Panc1 (cell line): Measurements from ENCODE around the gene FAM228A. TPM values are rescaled to one million over a fixed set of nuclear protein-coding genes. Genes with fewer than 3 reads are reported as not detected.

Source experiments
- ATAC-seq: fragments of 200-7000 bp; cut with Tn5 transposase; 2 replicates; pipeline ENCODE4 v1.9.1; 2020; ENCODE audit warnings: mild to moderate bottlenecking, moderate library complexity
- BruUV-seq: library from RNA; stranded (reverse); fragments of 400-500 nt; replicated peaks from 2 replicates; lab custom pipeline; 2021; lab: Mats Ljungman, UMichigan
- CTCF ChIA-PET: fragments of 300-600 bp; sonication (Branson Sonifier 250); formaldehyde crosslinking; loops from one replicate; lab custom pipeline; 2022; ENCODE audit warnings: antibody characterized with exemption; lab: Charles Lee
- POLR2A ChIA-PET: fragments of 300-600 bp; sonication (Branson Sonifier 250); formaldehyde crosslinking; loops from one replicate; lab custom pipeline; 2022; ENCODE audit warnings: antibody characterized with exemption; lab: Charles Lee
- DNase-seq: peaks from one replicate; pipeline ENCODE4 v3.0.0-alpha.2; 2010; ENCODE audit warnings: low read depth, low spot score
- H3K27ac ChIP-seq: 2 replicates; pipeline ENCODE4 v1.5.1; 2011; ENCODE audit warnings: mild to moderate bottlenecking, low read length, inconsistent platforms
- H3K27me3 ChIP-seq: fragments of 200-500 bp; sonication (Bioruptor generic); 2 replicates; pipeline ENCODE4 v1.6.0; 2014; ENCODE audit warnings: low read length, inconsistent platforms; ENCODE audit not compliant: control insufficient read depth, insufficient read depth
- H3K36me3 ChIP-seq: fragments of 200-500 bp; sonication (Bioruptor generic); 2 replicates; pipeline ENCODE4 v1.5.1; 2014; ENCODE audit warnings: inconsistent platforms, mild to moderate bottlenecking, low read length, moderate library complexity; ENCODE audit not compliant: control insufficient read depth, insufficient read depth
- H3K4me1 ChIP-seq: 2 replicates; pipeline ENCODE4 v1.5.1; 2011; ENCODE audit warnings: inconsistent platforms, mild to moderate bottlenecking, low read length, moderate library complexity; ENCODE audit not compliant: control insufficient read depth, insufficient read depth
- H3K4me3 ChIP-seq, 2 experiments: 2 replicates each; pipeline ENCODE4 v1.5.1; 2011 to 2012; ENCODE audit warnings: low read depth in 2 of 2, low read length in 2 of 2, mild to moderate bottlenecking in 2 of 2, inconsistent platforms in 1 of 2, moderate library complexity in 1 of 2
- H3K9me3 ChIP-seq: fragments of 200-500 bp; sonication (Bioruptor generic); 2 replicates; pipeline ENCODE4 v1.5.1; 2014; ENCODE audit warnings: low read depth, mild to moderate bottlenecking, inconsistent platforms, low read length, moderate library complexity; ENCODE audit not compliant: control insufficient read depth, insufficient read depth
- POLR2AphosphoS5 ChIP-seq: IDR thresholded peaks from 2 replicates; pipeline ENCODE4 v1.6.1; 2012; ENCODE audit warnings: mild to moderate bottlenecking, low read depth, low read length, moderate library complexity
- SIN3A ChIP-seq: IDR thresholded peaks from 2 replicates; pipeline ENCODE4 v1.6.1; 2012; ENCODE audit warnings: low read depth, mild to moderate bottlenecking, low read length, moderate library complexity, borderline replicate concordance; ENCODE audit not compliant: insufficient read depth
- TCF7L2 ChIP-seq: IDR thresholded peaks from 2 replicates; pipeline ENCODE4 v1.6.1; 2011; ENCODE audit warnings: mild to moderate bottlenecking, low read depth, low read length, inconsistent platforms
- in situ Hi-C: cut with HindIII; loops from 2 replicates; pipeline ENCODE4 v1.10.0; 2016; ENCODE audit warnings: low sequenced_read_pairs, low pct_unique_long_range_greater_than_20kb
- intact Hi-C: fragments of 100-400 bp; cut with micrococcal nuclease; formaldehyde crosslinking; loops from one replicate; pipeline ENCODE4 v1.10.0; 2022; ENCODE audit not compliant: unreplicated experiment
- total RNA-seq: library from RNA; stranded (reverse); gene quantifications from one replicate; pipeline ENCODE4 v1.2.1, GENCODE V29; 2021; ENCODE audit not compliant: unreplicated experiment
- TF ChIP-seq, protein P1 (sequence below): fragments of 450-650 bp; IDR thresholded peaks from 2 replicates; pipeline ENCODE4 v1.5.1; 2017; ENCODE audit warnings: mild to moderate bottlenecking
- TF ChIP-seq, protein P2 (sequence below), 2 experiments: IDR thresholded peaks; 2 replicates each; pipeline ENCODE4 v1.6.1; 2011 to 2012; ENCODE audit warnings: low read depth in 2 of 2, control low read depth in 1 of 2, low read length in 1 of 2, mild to moderate bottlenecking in 1 of 2, moderate library complexity in 1 of 2; ENCODE audit not compliant: insufficient read depth in 1 of 2

FAM228A gene
- total RNA-seq, 1 experiment from 2014 or later = not detected

DNA sequence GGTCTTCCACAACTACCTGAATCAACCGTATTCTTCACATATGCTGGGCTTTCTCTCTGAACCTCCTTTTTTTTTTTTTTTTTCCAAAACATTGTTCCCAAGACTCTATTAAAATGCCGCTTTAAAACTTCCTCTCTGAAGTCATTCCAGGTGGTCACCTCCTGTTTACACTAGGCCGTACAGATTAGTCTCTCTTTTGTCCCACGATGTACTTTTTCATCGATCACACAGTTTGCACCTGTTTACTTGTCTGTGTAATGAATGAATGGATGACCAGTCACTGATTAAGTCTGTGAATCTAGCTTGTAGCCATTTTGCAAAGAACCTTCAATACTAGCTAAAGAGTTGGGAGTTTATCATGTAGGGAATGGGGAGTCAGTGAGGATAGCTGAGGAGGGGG is 16.7 kb upstream of the FAM228A start:
- DNase-seq (no peak), ATAC-seq (no peak)
- Histone ChIP-seq H3K4me1 (no peaks in the 10 kb centered on the region), H3K36me3 (no peaks in the 10 kb centered on the region), H3K27me3 (no peaks in the 10 kb centered on the region), H3K9me3 (peaks cover 4% of the 10 kb centered on the region; the same call in 1 of the 2 replicates), H3K4me3 (no peak overlapping the region), H3K27ac (no peak overlapping the region)
- TF ChIP-seq POLR2AphosphoS5 (no peak), SIN3A (no peak), TCF7L2 (no peak)
- TF ChIP-seq, protein P1, sequence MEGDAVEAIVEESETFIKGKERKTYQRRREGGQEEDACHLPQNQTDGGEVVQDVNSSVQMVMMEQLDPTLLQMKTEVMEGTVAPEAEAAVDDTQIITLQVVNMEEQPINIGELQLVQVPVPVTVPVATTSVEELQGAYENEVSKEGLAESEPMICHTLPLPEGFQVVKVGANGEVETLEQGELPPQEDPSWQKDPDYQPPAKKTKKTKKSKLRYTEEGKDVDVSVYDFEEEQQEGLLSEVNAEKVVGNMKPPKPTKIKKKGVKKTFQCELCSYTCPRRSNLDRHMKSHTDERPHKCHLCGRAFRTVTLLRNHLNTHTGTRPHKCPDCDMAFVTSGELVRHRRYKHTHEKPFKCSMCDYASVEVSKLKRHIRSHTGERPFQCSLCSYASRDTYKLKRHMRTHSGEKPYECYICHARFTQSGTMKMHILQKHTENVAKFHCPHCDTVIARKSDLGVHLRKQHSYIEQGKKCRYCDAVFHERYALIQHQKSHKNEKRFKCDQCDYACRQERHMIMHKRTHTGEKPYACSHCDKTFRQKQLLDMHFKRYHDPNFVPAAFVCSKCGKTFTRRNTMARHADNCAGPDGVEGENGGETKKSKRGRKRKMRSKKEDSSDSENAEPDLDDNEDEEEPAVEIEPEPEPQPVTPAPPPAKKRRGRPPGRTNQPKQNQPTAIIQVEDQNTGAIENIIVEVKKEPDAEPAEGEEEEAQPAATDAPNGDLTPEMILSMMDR = no peak
- TF ChIP-seq, protein P2, sequence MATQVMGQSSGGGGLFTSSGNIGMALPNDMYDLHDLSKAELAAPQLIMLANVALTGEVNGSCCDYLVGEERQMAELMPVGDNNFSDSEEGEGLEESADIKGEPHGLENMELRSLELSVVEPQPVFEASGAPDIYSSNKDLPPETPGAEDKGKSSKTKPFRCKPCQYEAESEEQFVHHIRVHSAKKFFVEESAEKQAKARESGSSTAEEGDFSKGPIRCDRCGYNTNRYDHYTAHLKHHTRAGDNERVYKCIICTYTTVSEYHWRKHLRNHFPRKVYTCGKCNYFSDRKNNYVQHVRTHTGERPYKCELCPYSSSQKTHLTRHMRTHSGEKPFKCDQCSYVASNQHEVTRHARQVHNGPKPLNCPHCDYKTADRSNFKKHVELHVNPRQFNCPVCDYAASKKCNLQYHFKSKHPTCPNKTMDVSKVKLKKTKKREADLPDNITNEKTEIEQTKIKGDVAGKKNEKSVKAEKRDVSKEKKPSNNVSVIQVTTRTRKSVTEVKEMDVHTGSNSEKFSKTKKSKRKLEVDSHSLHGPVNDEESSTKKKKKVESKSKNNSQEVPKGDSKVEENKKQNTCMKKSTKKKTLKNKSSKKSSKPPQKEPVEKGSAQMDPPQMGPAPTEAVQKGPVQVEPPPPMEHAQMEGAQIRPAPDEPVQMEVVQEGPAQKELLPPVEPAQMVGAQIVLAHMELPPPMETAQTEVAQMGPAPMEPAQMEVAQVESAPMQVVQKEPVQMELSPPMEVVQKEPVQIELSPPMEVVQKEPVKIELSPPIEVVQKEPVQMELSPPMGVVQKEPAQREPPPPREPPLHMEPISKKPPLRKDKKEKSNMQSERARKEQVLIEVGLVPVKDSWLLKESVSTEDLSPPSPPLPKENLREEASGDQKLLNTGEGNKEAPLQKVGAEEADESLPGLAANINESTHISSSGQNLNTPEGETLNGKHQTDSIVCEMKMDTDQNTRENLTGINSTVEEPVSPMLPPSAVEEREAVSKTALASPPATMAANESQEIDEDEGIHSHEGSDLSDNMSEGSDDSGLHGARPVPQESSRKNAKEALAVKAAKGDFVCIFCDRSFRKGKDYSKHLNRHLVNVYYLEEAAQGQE (IDR thresholded peaks at IDR 0.05; ENCODE audit: insufficient read depth in 1 of 2, low read depth in 2 of 2, low read length in 1 of 2) = no peak
- ChIA-PET CTCF (interaction anchor here (1.1 kb wide), 1 partner anchor 74 kb away, joined by 3 read pairs; the partner anchor contains the start of gene TP53I3), POLR2A (interaction anchor here (0.6 kb wide), 1 partner anchor 198 kb away, joined by 3 read pairs; no protein-coding TSS in a partner anchor)
- no TSS peak for BruUV-seq
- intact Hi-C loops = no loop called here
- in situ Hi-C loops = no loop called here

DNA sequence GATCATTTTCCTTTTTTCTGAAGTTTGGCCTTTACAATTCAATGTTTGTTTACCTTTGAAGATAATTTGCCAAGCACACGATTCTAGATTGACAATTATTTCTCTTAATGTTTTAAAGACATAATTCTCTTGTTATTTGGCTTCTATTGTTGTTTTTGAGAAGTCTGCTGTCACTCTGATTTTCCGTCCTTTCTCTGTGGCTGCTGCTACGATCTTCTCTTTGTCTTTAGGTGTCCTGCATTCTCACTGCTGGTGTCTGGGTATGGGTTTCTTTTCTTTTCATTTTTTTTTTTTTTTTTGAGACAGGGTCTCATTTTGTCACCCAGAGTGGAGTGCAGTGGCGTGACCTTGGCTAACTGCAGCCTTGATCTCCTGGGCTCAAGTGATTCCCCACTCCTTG is 15.1 kb upstream of the FAM228A start:
- BruUV-seq = no TSS peak
- intact Hi-C loops = loop anchor here (10.0 kb wide), 1 partner anchor 75 kb away; the partner anchor contains the start of gene TP53I3
- POLR2A ChIA-PET = no interaction called here

More for the DNA sequence above, 15.1 kb upstream of the FAM228A start:
- ATAC-seq (no peak), DNase-seq (no peak)
- in situ Hi-C loops = no loop called here
- H3K27ac ChIP-seq = no peak overlapping the region
- no peaks in the 10 kb centered on the region for H3K36me3 ChIP-seq
- no peaks in the 10 kb centered on the region for H3K4me1 ChIP-seq
- H3K27me3 ChIP-seq = no peaks in the 10 kb centered on the region
- no peak overlapping the region for H3K4me3 ChIP-seq
- CTCF ChIA-PET = no interaction called here
- H3K9me3 ChIP-seq = peaks cover 4% of the 10 kb centered on the region; the same call in 1 of the 2 replicates
- TF ChIP-seq POLR2AphosphoS5 (no peak), SIN3A (no peak), TCF7L2 (no peak)
- TF ChIP-seq, protein P2 (IDR thresholded peaks at IDR 0.05; ENCODE audit: insufficient read depth in 1 of 2, low read depth in 2 of 2, low read length in 1 of 2) = no peak
- TF ChIP-seq, protein P1 = no peak
